HG03060 (cell line): ENCODE measurements around the gene C9.
"Not testable (repeated sequence)": the region's sequence is repeated elsewhere in the genome, so short reads cannot be mapped to it uniquely, and the experiment has no call there.

Experiments
- ATAC-seq: cut with Tn5 transposase; IDR thresholded peaks from one replicate; pipeline ENCODE4 v1.9.1; 2021; ENCODE audit warnings: low read depth, moderate number of reproducible peaks; ENCODE audit not compliant: unreplicated experiment

C9 gene

GRCh38 chr5:39364367-39364766 is at the start of gene C9:
Gene C9, minus strand, starts transcription at chr5:39364495. Its CDS starts 31 bp downstream, at chr5:39364464.
- no peak for ATAC-seq

- ATAC-seq: no peak
Measured at GRCh38 chr5:39413771-39414170, 49.5 kb upstream of the C9 start.

- ATAC-seq: no peak
Measured at GRCh38 chr5:39412721-39413394, 48.6 kb upstream of the C9 start.

GRCh38 chr5:39411985-39412384 is 47.7 kb upstream of the C9 start:
- no peak for ATAC-seq

GRCh38 chr5:39411061-39411460 is 46.8 kb upstream of the C9 start:
- no peak for ATAC-seq

GRCh38 chr5:39409033-39409432 is 44.7 kb upstream of the C9 start:
- ATAC-seq: no peak

- ATAC-seq: no peak
Measured at GRCh38 chr5:39405083-39405843, 41.0 kb upstream of the C9 start.

- ATAC-seq: not testable (repeated sequence)
Measured at GRCh38 chr5:39403761-39404160, 39.5 kb upstream of the C9 start.

GRCh38 chr5:39402140-39402539 is 37.8 kb upstream of the C9 start:
- not testable (repeated sequence) for ATAC-seq

GRCh38 chr5:39400713-39401578 is 36.7 kb upstream of the C9 start:
- ATAC-seq: no peak

GRCh38 chr5:39399135-39400036 is 35.1 kb upstream of the C9 start:
- no peak for ATAC-seq

GRCh38 chr5:39396843-39397242 is 32.5 kb upstream of the C9 start:
- no peak for ATAC-seq

GRCh38 chr5:39395521-39395920 is 31.2 kb upstream of the C9 start:
- no peak for ATAC-seq

GRCh38 chr5:39394946-39395345 is 30.7 kb upstream of the C9 start:
- no peak for ATAC-seq

GRCh38 chr5:39390945-39391344 is 26.6 kb upstream of the C9 start:
- ATAC-seq: no peak

GRCh38 chr5:39387293-39387692 is 23.0 kb upstream of the C9 start:
- no peak for ATAC-seq

- no peak for ATAC-seq
Measured at GRCh38 chr5:39384271-39384670, 20.0 kb upstream of the C9 start.

- ATAC-seq: no peak
Measured at GRCh38 chr5:39381376-39381775, 17.1 kb upstream of the C9 start.

GRCh38 chr5:39379693-39380092 is 15.4 kb upstream of the C9 start:
- no peak for ATAC-seq

GRCh38 chr5:39377613-39378012 is 13.3 kb upstream of the C9 start:
- no peak for ATAC-seq
